Natural killer cell (primary cell): Measurements from ENCODE around the gene SERPINE2. TPM values are rescaled to one million over a fixed set of nuclear protein-coding genes. Genes with fewer than 3 reads are reported as not detected.

Experiments
- ATAC-seq, 3 donors: fragments of 150-1000 bp in 2 of 3; fragments of 200-7000 bp in 1 of 3; cut with Tn5 transposase; 1 replicate in 1 of 3; 2 replicates in 2 of 3; pipeline ENCODE4 v1.10.0; 2021; ENCODE audit warnings: mild to moderate bottlenecking in 2 of 3, moderate library complexity in 2 of 3
- DNase-seq, 2 donors: peaks; one replicate each; pipeline versions ENCODE4 v3.0.0 to v3.0.0-alpha.2; 2013 to 2021; ENCODE audit warnings: mixed read lengths in 1 of 2
- H3K27ac ChIP-seq: one replicate; pipeline ENCODE4 v1.5.1; 2013; ENCODE audit warnings: mild to moderate bottlenecking, low read length
- H3K27me3 ChIP-seq: one replicate; pipeline ENCODE4 v1.6.1; 2013; ENCODE audit warnings: low read length; ENCODE audit not compliant: control insufficient read depth, insufficient read depth
- H3K36me3 ChIP-seq: one replicate; pipeline ENCODE4 v1.6.1; 2013; ENCODE audit warnings: low read length; ENCODE audit not compliant: control insufficient read depth, insufficient read depth
- H3K4me1 ChIP-seq: one replicate; pipeline ENCODE4 v1.6.1; 2013; ENCODE audit warnings: low read length; ENCODE audit not compliant: control insufficient read depth, insufficient read depth
- H3K4me3 ChIP-seq: one replicate; pipeline ENCODE4 v1.5.1; 2013; ENCODE audit warnings: low read length
- H3K9me3 ChIP-seq: one replicate; pipeline ENCODE4 v1.6.1; 2013; ENCODE audit warnings: low read length; ENCODE audit not compliant: control insufficient read depth, insufficient read depth
- H3K27ac Mint-ChIP-seq, 2 donors: one replicate each; pipeline ENCODE4 v1.8.0; 2022; ENCODE audit warnings: mild to moderate bottlenecking in 2 of 2, mixed read lengths in 2 of 2, moderate library complexity in 1 of 2
- H3K27me3 Mint-ChIP-seq, 2 donors: one replicate each; pipeline ENCODE4 v1.8.0; 2022; ENCODE audit warnings: low read depth in 2 of 2, mixed read lengths in 2 of 2
- H3K36me3 Mint-ChIP-seq: one replicate; pipeline ENCODE4 v1.8.0; 2022; ENCODE audit warnings: mixed read lengths
- H3K4me1 Mint-ChIP-seq, 2 donors: one replicate each; pipeline ENCODE4 v1.8.0; 2022; ENCODE audit warnings: mixed read lengths in 2 of 2
- H3K4me3 Mint-ChIP-seq: one replicate; pipeline ENCODE4 v1.8.0; 2022; ENCODE audit warnings: mild to moderate bottlenecking, moderate library complexity, mixed read lengths
- H3K9me3 Mint-ChIP-seq, 2 donors: one replicate each; pipeline ENCODE4 v1.8.0; 2022; ENCODE audit warnings: mixed read lengths in 2 of 2
- CTCF ChIP-seq: fragments of 200-600 bp; IDR thresholded peaks from one replicate; pipeline ENCODE4 v1.8.0; 2022; ENCODE audit warnings: antibody characterized with exemption
- WGBS: methylation state at CpG from one replicate; pipeline ENCODE4 v1.1.7; 2013; ENCODE audit warnings: missing lambda C conversion rate; ENCODE audit not compliant: insufficient coverage; 5-methylcytosine and 5-hydroxymethylcytosine counted together
- intact Hi-C: fragments of 100-400 bp; cut with micrococcal nuclease; formaldehyde crosslinking; loops from one replicate; pipeline ENCODE4 v1.14.2; 2022
- total RNA-seq, 4 donors: library from RNA; stranded (reverse); fragments of 120-200 nt in 1 of 4; gene quantifications; one replicate each; pipeline versions ENCODE4 v1.2.3 to v1.2.4, GENCODE V29; 2013 to 2022

Gene SERPINE2
- total RNA-seq, 3 donors from 2014 or later (not counting 1 experiment from before 2014, with no cell fraction given), result 3.5 to 14.6 (median 8.4) TPM

- Histone ChIP-seq H3K4me3 (no peak overlapping the region), H3K27ac (no peak overlapping the region), H3K9me3 (no peaks in the 10 kb centered on the region), H3K4me1 (peaks cover 15% of the 10 kb centered on the region), H3K27me3 (peaks cover 6% of the 10 kb centered on the region), H3K36me3 (no peaks in the 10 kb centered on the region)
- WGBS, result 6% methylated on average over 16 of the region's 21 CpGs
- DNase-seq, result no peak
- Mint-ChIP-seq H3K27ac (no peak overlapping the region), H3K9me3 (no peaks in the 10 kb centered on the region), H3K36me3 (no peaks in the 10 kb centered on the region), H3K27me3 (peaks cover 34 to 49% of the 10 kb centered on the region in 2 donors), H3K4me3 (peak overlapping the region; percentile 71), H3K4me1 (peaks cover 21 to 28% of the 10 kb centered on the region in 2 donors)
- TF ChIP-seq CTCF, result no peak
- intact Hi-C loops, result no loop called here
- peak in 2 of 3 donors; percentile 2 to 7 for ATAC-seq
These were observed 819 bp upstream of the SERPINE2 start for GRCh38 chr2:224039770-224040440.

DNA sequence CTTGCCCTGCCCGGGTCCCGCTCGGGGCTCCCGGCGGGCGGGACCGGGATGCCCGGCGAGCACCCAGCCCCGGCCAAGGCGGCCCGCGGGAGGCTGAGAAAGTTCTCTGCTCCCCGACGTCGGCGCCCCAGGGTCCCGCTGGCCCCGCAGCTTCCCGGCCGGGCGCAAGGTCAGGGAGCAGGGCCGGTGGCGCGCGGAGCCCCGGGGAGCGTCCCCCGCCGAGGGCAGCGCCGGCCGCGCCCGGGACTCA is 331 bp downstream of the SERPINE2 start:
- peaks cover 27 to 44% of the 10 kb centered on the region in 2 donors for H3K27me3 Mint-ChIP-seq
- peaks cover 21 to 28% of the 10 kb centered on the region in 2 donors for H3K4me1 Mint-ChIP-seq
- Histone ChIP-seq H3K27ac (no peak overlapping the region), H3K4me1 (peaks cover 15% of the 10 kb centered on the region), H3K27me3 (peaks cover 6% of the 10 kb centered on the region), H3K9me3 (no peaks in the 10 kb centered on the region), H3K4me3 (peak overlapping the region; percentile 46), H3K36me3 (no peaks in the 10 kb centered on the region)
- no peaks in the 10 kb centered on the region for H3K9me3 Mint-ChIP-seq
- H3K27ac Mint-ChIP-seq, result peak overlapping the region in 1 of 2 donors; percentile 71
- H3K36me3 Mint-ChIP-seq, result no peaks in the 10 kb centered on the region
- H3K4me3 Mint-ChIP-seq, result no peak overlapping the region
- DNase-seq (no peak), ATAC-seq (peak in 1 of 3 donors; percentile 18)
- WGBS, result under 1% methylated on average over 35 of the region's 35 CpGs
- TF ChIP-seq CTCF, result no peak
- intact Hi-C loops, result loop anchor here (1.0 kb wide), 2 partner anchors 12 to 45 kb away; no protein-coding TSS in a partner anchor

GRCh38 chr2:224038049-224038829 is 847 bp downstream of the SERPINE2 start:
- Histone ChIP-seq H3K27me3 (peaks cover 6% of the 10 kb centered on the region), H3K27ac (no peak overlapping the region), H3K4me3 (peak overlapping the region; percentile 46), H3K4me1 (peaks cover 15% of the 10 kb centered on the region), H3K9me3 (no peaks in the 10 kb centered on the region), H3K36me3 (no peaks in the 10 kb centered on the region)
- Mint-ChIP-seq H3K9me3 (no peaks in the 10 kb centered on the region), H3K4me1 (peaks cover 21 to 33% of the 10 kb centered on the region in 2 donors), H3K4me3 (peak overlapping the region; percentile 95), H3K27ac (peak overlapping the region; percentile 22 to 71), H3K36me3 (no peaks in the 10 kb centered on the region), H3K27me3 (peaks cover 28 to 41% of the 10 kb centered on the region in 2 donors)
- intact Hi-C loops, result loop anchor here (1.0 kb wide), 2 partner anchors 12 to 45 kb away; no protein-coding TSS in a partner anchor
- TF ChIP-seq CTCF, result no peak
- peak; percentile 62 to 67 (median 65) for ATAC-seq
- WGBS, result under 1% methylated on average over 34 of the region's 36 CpGs
- peak; percentile 40 to 56 for DNase-seq
